ENCODE results near the gene ETV7.

- TF ChIP-seq CTCF (IDR thresholded peaks at IDR 0.05) (no peak), POLR2A (IDR thresholded peaks at IDR 0.05) (no peak), POLR2AphosphoS5 (IDR thresholded peaks at IDR 0.05) (no peak)
These were observed 39.2 kb upstream of the ETV7 start for GRCh38 chr6:36426622-36427021.

Measured in prostate gland (tissue), 2 donors.